Choroid plexus epithelial cell (primary cell): ENCODE measurements around the gene IL16.

Experiments
- DNase-seq: peaks from one replicate; pipeline ENCODE4 v3.0.0-alpha.2; 2010; ENCODE audit warnings: low read depth
- H3K4me3 ChIP-seq: 2 replicates; pipeline ENCODE4 v1.5.1; 2011; ENCODE audit warnings: low read depth, mild to moderate bottlenecking, control low read depth, low read length, moderate library complexity
- TF ChIP-seq, protein P1 (sequence below): conservative IDR thresholded peaks from 2 replicates; pipeline ENCODE4 v1.5.1; 2011; ENCODE audit warnings: low read depth, mild to moderate bottlenecking, control low read depth, inconsistent platforms, low read length, moderate library complexity

Gene IL16

GRCh38 chr15:81261172-81261811 lies 64.6 kb downstream of the IL16 start:
- TF ChIP-seq, protein P1, sequence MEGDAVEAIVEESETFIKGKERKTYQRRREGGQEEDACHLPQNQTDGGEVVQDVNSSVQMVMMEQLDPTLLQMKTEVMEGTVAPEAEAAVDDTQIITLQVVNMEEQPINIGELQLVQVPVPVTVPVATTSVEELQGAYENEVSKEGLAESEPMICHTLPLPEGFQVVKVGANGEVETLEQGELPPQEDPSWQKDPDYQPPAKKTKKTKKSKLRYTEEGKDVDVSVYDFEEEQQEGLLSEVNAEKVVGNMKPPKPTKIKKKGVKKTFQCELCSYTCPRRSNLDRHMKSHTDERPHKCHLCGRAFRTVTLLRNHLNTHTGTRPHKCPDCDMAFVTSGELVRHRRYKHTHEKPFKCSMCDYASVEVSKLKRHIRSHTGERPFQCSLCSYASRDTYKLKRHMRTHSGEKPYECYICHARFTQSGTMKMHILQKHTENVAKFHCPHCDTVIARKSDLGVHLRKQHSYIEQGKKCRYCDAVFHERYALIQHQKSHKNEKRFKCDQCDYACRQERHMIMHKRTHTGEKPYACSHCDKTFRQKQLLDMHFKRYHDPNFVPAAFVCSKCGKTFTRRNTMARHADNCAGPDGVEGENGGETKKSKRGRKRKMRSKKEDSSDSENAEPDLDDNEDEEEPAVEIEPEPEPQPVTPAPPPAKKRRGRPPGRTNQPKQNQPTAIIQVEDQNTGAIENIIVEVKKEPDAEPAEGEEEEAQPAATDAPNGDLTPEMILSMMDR = no peak
- no peak for DNase-seq
- no peak overlapping the region for H3K4me3 ChIP-seq

- no peak for DNase-seq
- TF ChIP-seq, protein P1 = no peak
- H3K4me3 ChIP-seq = no peak overlapping the region
Observed at GRCh38 chr15:81263477-81263876, 66.8 kb downstream of the IL16 start.

DNA sequence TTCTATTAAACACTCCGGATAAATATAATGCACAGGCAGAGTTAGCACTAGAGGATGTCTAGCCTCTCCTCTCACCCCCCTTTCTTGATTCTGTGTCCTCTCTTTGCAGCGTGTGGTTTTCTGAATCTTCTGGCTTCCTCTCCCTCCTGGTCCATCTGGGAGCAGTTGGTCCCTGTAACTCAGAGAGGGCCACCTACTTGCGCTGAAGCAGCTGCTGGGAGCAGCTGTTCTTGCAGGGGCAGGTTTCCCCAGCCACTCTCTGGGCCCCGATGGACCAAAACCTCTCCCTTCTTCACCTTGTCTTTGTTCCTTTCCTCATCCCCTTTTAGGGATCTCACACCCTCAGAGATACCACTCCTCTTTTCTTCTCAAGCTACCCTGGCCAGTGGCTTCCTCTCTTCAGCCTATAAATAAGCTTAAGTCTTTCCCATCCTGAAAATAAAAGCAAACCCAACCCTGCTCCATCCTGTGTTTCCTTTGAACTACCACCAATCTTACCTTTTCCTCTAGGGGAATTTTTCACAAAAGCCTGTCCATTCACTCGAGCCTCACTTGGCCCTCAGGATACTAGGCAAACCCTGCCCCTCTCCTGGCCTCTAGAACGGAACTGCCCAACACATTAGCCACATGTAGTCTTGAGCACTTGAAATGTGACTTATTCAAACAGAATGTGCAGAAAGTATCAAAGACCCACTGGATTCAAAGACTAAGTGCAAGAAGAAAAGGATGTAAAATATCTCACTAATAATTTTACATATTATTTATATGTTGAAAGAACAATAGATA lies 67.6 kb downstream of the IL16 start:
- no peak overlapping the region for H3K4me3 ChIP-seq
- TF ChIP-seq, protein P1 = no peak
- DNase-seq = no peak

DNA sequence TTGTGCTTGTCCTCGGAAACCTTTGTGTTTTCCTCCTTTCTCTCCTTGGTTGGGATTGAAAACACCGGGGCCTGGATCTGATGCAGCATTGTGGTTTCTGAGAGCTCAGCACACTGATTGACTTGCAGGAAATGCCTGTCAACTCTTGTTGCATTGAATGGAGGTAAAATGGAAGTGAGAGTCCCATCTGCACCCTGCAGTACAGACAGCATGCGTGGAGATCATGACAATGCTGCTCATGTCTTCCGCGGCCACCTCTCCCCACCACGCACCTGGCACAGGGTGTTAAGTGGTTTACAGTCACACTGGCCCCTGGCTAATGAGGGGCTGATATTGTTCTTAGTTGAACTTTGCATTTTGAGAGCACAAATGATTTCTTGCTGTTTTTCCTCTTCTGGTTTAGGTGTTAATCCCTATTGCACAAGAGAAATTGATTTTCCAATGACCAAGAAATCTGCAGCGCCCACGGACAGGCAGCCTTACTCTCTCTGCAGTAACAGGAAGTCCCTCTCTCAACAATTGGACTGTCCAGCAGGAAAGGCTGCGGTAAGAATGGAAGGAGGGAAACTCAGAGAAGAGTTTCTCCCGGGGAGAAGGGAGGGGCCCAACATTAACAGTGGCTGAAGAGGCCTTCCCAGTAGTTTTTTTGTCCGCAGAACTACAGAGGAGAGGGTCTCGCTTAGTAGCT lies 68.7 kb downstream of the IL16 start:
- DNase-seq = no peak
- peak overlapping the region; percentile 29 for H3K4me3 ChIP-seq
- TF ChIP-seq, protein P1 = no peak

DNA sequence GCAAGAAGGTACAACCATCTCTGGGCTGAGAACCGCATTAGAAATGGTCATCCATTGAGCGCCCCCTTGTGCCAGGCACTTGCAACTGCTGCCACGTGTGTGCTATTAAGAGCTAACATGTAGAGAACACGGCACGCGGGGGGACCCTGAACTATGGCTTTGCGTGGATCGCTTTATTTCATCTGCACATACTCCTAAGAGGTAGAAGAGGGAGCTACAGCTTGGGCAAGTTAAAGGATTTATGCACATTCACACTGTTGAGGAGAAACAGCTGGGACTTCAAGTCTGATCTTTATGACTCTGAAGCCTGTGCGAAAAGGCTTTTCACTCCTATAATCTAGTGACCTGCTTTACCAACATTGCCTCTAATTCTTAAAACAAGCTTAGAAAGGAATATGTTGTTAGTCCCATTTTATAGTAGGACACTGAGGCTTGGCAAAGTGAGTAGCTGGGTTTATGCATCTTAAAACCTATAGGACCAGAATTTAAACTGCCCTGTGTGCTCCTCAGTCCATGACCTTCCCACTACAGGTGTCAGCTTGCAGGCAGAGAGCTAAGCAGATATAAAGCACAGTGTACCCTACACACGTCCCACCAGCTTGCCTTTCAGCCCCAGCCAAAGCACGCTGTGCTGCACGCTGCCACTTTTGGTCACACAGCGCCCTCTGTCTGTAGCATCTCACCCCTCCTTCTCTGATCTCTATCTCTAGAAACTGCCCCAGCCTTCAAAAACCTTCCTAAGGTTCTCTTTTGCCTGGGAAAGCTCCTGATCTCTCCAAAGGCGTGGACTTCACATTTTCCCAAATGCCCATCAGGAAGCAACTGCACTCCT lies 69.5 kb downstream of the IL16 start:
- peak; percentile 88 for DNase-seq

GRCh38 chr15:81268340-81268739 lies 71.7 kb downstream of the IL16 start:
- TF ChIP-seq, protein P1 = no peak
- no peak for DNase-seq
- no peak overlapping the region for H3K4me3 ChIP-seq

More for the DNA sequence above, 69.5 kb downstream of the IL16 start:
- H3K4me3 ChIP-seq = peak overlapping the region; percentile 29
- TF ChIP-seq, protein P1 = peak; percentile 96
